Thyroid gland (tissue), 4 donors: ENCODE data around the gene PLEKHG4. TPM values are rescaled to one million over a fixed set of nuclear protein-coding genes. Genes with fewer than 3 reads are reported as not detected.

ENCODE experiments used
- DNase-seq, 2 donors: peaks; one replicate each; pipeline ENCODE4 v3.0.0-alpha.2; 2019
- H3K27ac ChIP-seq, 3 donors: fragments of 200-600 bp; sonication (generic); 1 replicate in 2 of 3; 2 replicates in 1 of 3; pipeline ENCODE4 v1.5.1; 2016 to 2019; ENCODE audit warnings: mild to moderate bottlenecking in 1 of 3, moderate library complexity in 1 of 3
- H3K27me3 ChIP-seq: fragments of 200-600 bp; sonication (generic); one replicate; pipeline ENCODE4 v1.5.1; 2019
- H3K36me3 ChIP-seq, 2 donors: fragments of 200-600 bp; sonication (generic); one replicate each; pipeline ENCODE4 v1.5.1; 2016 to 2019
- H3K4me1 ChIP-seq, 2 donors: fragments of 200-600 bp; sonication (generic); one replicate each; pipeline ENCODE4 v1.5.1; 2017 to 2019
- H3K4me3 ChIP-seq, 3 donors: fragments of 200-600 bp; sonication (generic); replicated peaks in 1 of 3; 1 replicate in 2 of 3; 2 replicates in 1 of 3; pipeline ENCODE4 v1.5.1; 2016; ENCODE audit warnings: mild to moderate bottlenecking in 1 of 3
- H3K9me3 ChIP-seq: fragments of 200-600 bp; sonication (generic); one replicate; pipeline ENCODE4 v1.5.1; 2017
- CTCF ChIP-seq, 6 experiments: fragments of 200-600 bp in 3 of 6; fragments of 450-650 bp in 3 of 6; sonication (generic) in 3 of 6; IDR thresholded peaks; one replicate each; pipeline ENCODE4 v1.5.1; 2016 to 2019; ENCODE audit warnings: antibody characterized with exemption in 6 of 6, mild to moderate bottlenecking in 2 of 6, inconsistent platforms in 1 of 6, moderate library complexity in 1 of 6
- POLR2A ChIP-seq, 2 donors: fragments of 450-650 bp; IDR thresholded peaks; one replicate each; pipeline ENCODE4 v1.6.1; 2017; ENCODE audit warnings: antibody characterized with exemption in 2 of 2, mild to moderate bottlenecking in 2 of 2, moderate library complexity in 1 of 2
- WGBS, 2 donors: methylation state at CpG; one replicate each; pipeline ENCODE4 v1.1.5; 2017; 5-methylcytosine and 5-hydroxymethylcytosine counted together
- intact Hi-C: fragments of 100-400 bp; cut with DNase I; formaldehyde crosslinking; loops from one replicate; pipeline ENCODE4 v1.15.1; 2023
- total RNA-seq, 4 donors: library from RNA; depleted of rRNA; stranded (reverse); fragments of >200 nt; gene quantifications; one replicate each; pipeline ENCODE4 v1.2.3, GENCODE V29; 2016

Gene PLEKHG4
- total RNA-seq, 4 donors from 2014 or later = 8.2 to 11.7 (median 9.5) TPM

DNA sequence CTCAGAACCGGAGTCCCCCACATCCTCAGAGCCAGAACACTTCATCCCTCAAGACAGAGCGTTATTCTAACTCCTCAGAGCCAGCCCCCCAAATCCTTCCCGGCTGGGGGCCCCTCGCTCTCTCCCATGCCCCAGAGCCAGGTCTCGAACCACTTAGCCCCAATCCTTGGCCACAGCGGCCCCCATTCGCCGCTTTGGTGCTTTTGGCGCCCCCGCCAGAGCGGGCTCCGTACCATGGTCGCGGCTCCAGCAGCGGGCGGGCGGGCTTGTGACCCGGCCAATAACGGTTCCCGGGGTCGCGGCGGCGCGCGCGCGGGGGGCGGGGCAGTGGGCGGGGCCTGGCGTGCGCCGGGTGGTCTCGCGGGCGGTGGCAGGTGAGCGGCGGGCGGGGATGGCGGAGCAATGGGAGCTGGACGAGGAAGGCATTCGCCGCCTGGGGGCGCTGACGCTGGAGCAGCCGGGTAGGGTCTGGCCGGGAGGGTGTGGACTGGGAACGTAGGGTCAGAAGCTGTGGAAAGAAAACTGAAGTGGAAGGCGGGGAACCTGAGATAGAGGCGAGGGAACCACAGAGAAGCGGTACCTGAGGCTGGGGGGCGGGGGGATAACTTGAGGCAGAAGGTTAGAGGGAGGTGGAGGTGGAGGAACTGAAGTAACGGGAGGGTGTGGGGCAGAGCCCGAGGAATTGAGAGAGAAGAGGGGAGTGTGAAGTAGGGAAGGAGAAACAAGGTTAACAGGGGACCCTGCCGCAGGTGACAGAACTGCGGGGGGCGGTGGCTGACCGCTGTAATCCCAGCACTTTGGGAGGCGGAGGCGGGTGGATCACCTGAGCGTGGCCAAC is 47.4 kb downstream of the PLEKHG4 start, which contains the start of the genes KCTD19 and LRRC36:
Gene KCTD19 (minus strand): TSS at position 270 of the 838 bp plus-strand sequence. CDS start 34 bp downstream, at position 236.
Gene LRRC36 (plus strand): TSS at position 344 of the 838 bp plus-strand sequence. CDS start 48 bp downstream, at position 392.
- H3K36me3 ChIP-seq = no peaks in the 10 kb centered on the region
- no peaks in the 10 kb centered on the region for H3K27me3 ChIP-seq
- peaks cover 0 to 12% of the 10 kb centered on the region in 2 donors for H3K4me1 ChIP-seq
- peak within 1 kb of the TSS; percentile 33 to 44 (median 41) for H3K4me3 ChIP-seq
- 8 to 11% methylated on average over 34 to 39 of the region's 61 CpGs for WGBS, 2 donors
- peak; percentile 66 to 70 for DNase-seq
- no peaks in the 10 kb centered on the region for H3K9me3 ChIP-seq
- TF ChIP-seq CTCF (IDR thresholded peaks at IDR 0.05) = peak in 4 of 6 experiments; percentile 17 to 62 (median 44)
- no peak for TF ChIP-seq POLR2A (IDR thresholded peaks at IDR 0.05)
- H3K27ac ChIP-seq = no peak within 1 kb of the TSS
- intact Hi-C loops = no loop called here

DNA sequence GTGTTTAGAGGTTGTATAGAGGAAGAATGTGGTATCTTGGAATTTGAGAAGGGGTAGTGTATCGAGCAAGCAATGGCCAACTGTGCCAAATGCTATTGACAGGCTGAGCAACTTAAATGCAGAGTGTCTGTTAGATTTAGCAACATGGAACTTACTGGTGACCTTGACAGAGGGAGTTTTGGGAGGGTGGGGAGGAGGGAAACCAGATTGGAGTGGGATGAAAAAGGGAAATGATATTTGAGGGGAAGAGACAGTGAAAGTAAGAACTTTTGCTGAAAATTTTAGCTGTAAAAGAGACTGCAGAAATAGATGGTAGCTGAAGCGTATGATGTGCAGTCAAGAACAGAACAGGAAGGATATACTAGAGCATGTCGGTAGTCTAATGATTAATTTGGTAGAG is 48.4 kb downstream of the PLEKHG4 start:
- no peak overlapping the region for H3K4me3 ChIP-seq
- no peak for TF ChIP-seq CTCF (IDR thresholded peaks at IDR 0.05)
- no peak for TF ChIP-seq POLR2A (IDR thresholded peaks at IDR 0.05)
- H3K4me1 ChIP-seq = peaks cover 0 to 12% of the 10 kb centered on the region in 2 donors
- H3K36me3 ChIP-seq = no peaks in the 10 kb centered on the region
- no peaks in the 10 kb centered on the region for H3K9me3 ChIP-seq
- intact Hi-C loops = no loop called here
- H3K27me3 ChIP-seq = no peaks in the 10 kb centered on the region
- no peak overlapping the region for H3K27ac ChIP-seq
- no peak for DNase-seq
- WGBS, 2 donors = 62 to 72% methylated on average over 3 of the region's 3 CpGs

GRCh38 chr16:67329901-67330300 is 50.6 kb downstream of the PLEKHG4 start:
- TF ChIP-seq CTCF (IDR thresholded peaks at IDR 0.05) (no peak), POLR2A (IDR thresholded peaks at IDR 0.05) (no peak)
- H3K36me3 ChIP-seq = no peaks in the 10 kb centered on the region
- no peak for DNase-seq
- intact Hi-C loops = no loop called here
- WGBS, 2 donors = 79 to 81% methylated on average over 5 of the region's 5 CpGs
- H3K4me3 ChIP-seq = no peak overlapping the region
- H3K27me3 ChIP-seq = no peaks in the 10 kb centered on the region
- H3K9me3 ChIP-seq = no peaks in the 10 kb centered on the region
- H3K27ac ChIP-seq = no peak overlapping the region
- peaks cover 0 to 12% of the 10 kb centered on the region in 2 donors for H3K4me1 ChIP-seq

DNA sequence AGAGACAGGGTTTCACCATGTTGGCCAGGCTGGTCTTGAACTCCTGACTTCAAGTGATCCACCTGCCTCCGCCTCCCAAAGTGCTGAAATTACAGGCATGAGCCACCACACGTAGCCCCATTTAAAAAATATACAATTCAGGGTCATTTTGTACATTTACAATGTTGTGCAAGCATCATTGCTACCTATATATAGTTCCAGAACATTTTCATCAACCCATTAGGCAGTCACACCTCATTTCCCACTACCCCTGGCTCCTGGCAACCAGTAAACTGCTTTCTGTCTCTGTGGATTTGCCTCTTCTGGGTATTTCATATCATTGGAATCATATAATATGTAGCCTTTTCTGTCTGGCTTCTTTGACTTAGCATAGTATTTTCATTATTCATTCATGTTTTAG is 54.0 kb downstream of the PLEKHG4 start:
- Histone ChIP-seq H3K36me3 (no peaks in the 10 kb centered on the region), H3K9me3 (no peaks in the 10 kb centered on the region), H3K27me3 (no peaks in the 10 kb centered on the region), H3K4me3 (no peak overlapping the region), H3K4me1 (no peaks in the 10 kb centered on the region), H3K27ac (no peak overlapping the region)
- DNase-seq = no peak
- WGBS, 2 donors = 75 to 79% methylated on average over 2 of the region's 2 CpGs
- intact Hi-C loops = no loop called here
- no peak for TF ChIP-seq CTCF (IDR thresholded peaks at IDR 0.05)
- TF ChIP-seq POLR2A (IDR thresholded peaks at IDR 0.05) = no peak

- WGBS, 2 donors = 69 to 75% methylated on average over 1 of the region's 1 CpG
- Histone ChIP-seq H3K27ac (no peak overlapping the region), H3K4me1 (no peaks in the 10 kb centered on the region)
These were observed 56.8 kb downstream of the PLEKHG4 start for GRCh38 chr16:67336116-67336515.

More at GRCh38 chr16:67336116-67336515, 56.8 kb downstream of the PLEKHG4 start:
- DNase-seq = no peak
- no peak for TF ChIP-seq CTCF (IDR thresholded peaks at IDR 0.05)
- no peak for TF ChIP-seq POLR2A (IDR thresholded peaks at IDR 0.05)
- no peaks in the 10 kb centered on the region for H3K9me3 ChIP-seq
- H3K36me3 ChIP-seq = no peaks in the 10 kb centered on the region
- H3K27me3 ChIP-seq = no peaks in the 10 kb centered on the region
- no peak overlapping the region for H3K4me3 ChIP-seq
- intact Hi-C loops = no loop called here
